ENCODE data around the gene IGFBP6.

IGFBP6 gene, protein sequence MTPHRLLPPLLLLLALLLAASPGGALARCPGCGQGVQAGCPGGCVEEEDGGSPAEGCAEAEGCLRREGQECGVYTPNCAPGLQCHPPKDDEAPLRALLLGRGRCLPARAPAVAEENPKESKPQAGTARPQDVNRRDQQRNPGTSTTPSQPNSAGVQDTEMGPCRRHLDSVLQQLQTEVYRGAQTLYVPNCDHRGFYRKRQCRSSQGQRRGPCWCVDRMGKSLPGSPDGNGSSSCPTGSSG

DNA sequence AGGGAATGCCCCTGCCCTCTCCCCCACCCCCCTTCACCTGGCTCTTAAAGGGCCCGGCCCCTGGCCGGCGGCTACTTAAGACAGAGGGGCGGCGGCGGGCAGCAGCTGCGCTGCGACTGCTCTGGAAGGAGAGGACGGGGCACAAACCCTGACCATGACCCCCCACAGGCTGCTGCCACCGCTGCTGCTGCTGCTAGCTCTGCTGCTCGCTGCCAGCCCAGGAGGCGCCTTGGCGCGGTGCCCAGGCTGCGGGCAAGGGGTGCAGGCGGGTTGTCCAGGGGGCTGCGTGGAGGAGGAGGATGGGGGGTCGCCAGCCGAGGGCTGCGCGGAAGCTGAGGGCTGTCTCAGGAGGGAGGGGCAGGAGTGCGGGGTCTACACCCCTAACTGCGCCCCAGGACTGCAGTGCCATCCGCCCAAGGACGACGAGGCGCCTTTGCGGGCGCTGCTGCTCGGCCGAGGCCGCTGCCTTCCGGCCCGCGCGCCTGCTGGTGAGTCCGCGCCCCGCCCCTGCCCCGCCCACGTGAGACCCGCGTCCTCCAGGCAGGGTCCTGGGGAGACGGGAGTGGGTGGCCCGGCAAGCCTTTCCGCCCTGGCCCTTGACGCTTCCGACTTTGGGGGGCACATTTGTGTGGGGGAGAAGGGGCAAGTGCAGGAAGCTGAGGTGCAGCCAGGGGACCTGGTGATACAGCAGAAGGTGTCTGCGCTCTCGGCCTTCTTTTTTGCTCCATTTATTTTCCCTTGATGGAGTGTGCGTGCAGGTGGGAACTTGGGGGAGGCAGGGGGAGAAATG is at the start of gene IGFBP6:
Gene IGFBP6 (plus strand): TSS at position 104 of the 790 bp plus-strand sequence. CDS start 51 bp downstream, at position 155.
- TF ChIP-seq CTCF (IDR thresholded peaks at IDR 0.05; ENCODE audit: extremely low read depth, missing control alignments), result no peak
- no peak for DNase-seq (ENCODE audit: low spot score)

- no peak for TF ChIP-seq CTCF (IDR thresholded peaks at IDR 0.05; ENCODE audit: extremely low read depth, missing control alignments)
- DNase-seq (ENCODE audit: low spot score), result no peak
Measured at GRCh38 chr12:53048033-53048779, 49.3 kb upstream of the IGFBP6 start.

DNA sequence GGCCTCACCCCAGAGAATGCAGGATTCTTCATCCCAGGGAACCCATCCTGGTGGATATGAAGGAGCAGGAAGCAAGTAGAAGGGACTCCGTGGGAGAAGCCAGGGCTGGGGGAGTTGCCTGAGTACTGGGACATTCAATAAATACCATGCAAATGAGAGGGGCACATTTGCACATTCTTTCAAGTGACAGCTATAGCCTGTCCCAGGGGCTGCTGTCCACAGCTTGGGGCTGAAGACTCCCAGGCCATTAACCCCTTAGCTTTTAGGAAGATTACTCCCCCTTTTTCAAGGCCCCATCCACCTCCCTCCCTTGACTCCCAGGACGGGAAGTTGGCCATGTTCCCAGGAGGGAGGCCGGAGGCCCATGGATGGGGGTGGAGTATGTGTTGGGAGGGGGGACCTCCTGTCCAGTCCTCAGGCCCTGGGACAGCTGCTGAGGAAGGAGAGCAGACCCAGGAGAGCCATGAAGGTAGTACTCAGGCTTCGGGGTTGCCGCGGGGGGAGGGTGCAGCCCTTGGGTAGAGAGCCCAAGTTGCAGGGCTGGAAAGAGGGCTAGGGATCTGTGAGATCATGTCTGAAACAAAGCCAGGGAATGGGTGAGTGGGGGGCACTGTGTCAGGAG is 48.6 kb upstream of the IGFBP6 start:
- no peak for DNase-seq (ENCODE audit: low spot score)
- no peak for TF ChIP-seq CTCF (IDR thresholded peaks at IDR 0.05; ENCODE audit: extremely low read depth, missing control alignments)

- TF ChIP-seq CTCF (IDR thresholded peaks at IDR 0.05; ENCODE audit: extremely low read depth, missing control alignments), result no peak
- no peak for DNase-seq (ENCODE audit: low spot score)
Measured at GRCh38 chr12:53049571-53050318, 47.7 kb upstream of the IGFBP6 start, which contains the start of gene TNS2. Gene TNS2 (plus strand): TSS chr12:53050065. CDS start chr12:53050186, 121 bp downstream.

DNA sequence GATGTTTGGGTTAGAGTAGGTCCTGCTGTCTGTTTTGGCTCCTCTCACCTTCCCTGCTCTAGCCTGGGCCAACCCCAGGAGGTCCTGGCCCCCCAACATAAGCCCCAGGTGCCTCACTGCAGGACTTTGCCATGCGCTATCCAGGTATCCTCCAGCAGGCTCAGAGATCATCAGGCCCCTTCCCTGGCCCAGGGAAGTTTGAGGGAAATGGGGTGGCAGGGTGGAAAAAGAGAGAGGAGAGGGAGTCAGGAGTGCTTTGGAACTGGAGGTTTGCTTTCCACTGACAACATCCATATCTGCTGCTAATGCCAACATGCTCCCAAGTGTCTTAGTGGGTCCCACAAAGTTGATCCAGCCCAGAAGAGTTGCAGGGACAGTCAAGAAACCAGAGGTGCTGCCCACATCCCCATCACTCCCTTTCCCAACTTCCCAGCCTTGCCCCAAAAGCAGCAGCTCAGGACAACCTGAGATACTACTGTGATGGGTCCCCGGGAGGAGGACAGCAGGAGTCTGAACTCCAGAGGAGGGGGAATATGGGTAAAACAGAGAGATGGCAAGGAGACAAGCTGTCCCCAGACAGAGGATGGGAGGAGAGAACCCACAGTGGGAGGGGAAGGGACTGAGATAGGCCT is 46.9 kb upstream of the IGFBP6 start:
- no peak for TF ChIP-seq CTCF (IDR thresholded peaks at IDR 0.05; ENCODE audit: extremely low read depth, missing control alignments)
- no peak for DNase-seq (ENCODE audit: low spot score)

GRCh38 chr12:53051058-53051880 is 46.2 kb upstream of the IGFBP6 start:
- DNase-seq (ENCODE audit: low spot score), result no peak
- TF ChIP-seq CTCF (IDR thresholded peaks at IDR 0.05; ENCODE audit: extremely low read depth, missing control alignments), result no peak

All from GM20000 (cell line).